GM18870 (cell line): ENCODE measurements around the gene JPH3.
"Not testable (repeated sequence)": the region's sequence is repeated elsewhere in the genome, so short reads cannot be mapped to it uniquely, and the experiment has no call there.

ENCODE experiments used
- ATAC-seq: cut with Tn5 transposase; IDR thresholded peaks from one replicate; pipeline ENCODE4 v1.9.1; 2021; ENCODE audit warnings: moderate library complexity; ENCODE audit not compliant: unreplicated experiment

Gene JPH3

DNA sequence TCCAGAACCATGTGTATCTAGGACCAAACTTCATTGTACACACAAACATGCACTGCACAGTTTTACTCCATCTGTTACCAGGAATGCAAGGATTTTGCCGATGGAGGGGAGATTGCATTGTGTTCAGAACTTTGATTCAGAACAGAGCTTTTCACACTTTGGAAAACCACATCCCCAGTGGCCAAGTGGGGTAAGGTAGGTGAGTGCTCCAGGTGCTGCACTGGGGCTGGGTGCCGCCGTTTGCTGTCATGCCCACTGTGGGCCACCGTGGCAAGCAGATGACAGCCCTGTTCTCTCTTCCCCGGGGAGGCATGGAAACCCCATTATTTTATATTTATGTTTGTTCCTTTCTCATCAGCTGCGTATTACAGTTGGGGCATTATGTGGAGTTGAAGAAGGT lies 29.3 kb upstream of the JPH3 start:
- ATAC-seq, result no peak

DNA sequence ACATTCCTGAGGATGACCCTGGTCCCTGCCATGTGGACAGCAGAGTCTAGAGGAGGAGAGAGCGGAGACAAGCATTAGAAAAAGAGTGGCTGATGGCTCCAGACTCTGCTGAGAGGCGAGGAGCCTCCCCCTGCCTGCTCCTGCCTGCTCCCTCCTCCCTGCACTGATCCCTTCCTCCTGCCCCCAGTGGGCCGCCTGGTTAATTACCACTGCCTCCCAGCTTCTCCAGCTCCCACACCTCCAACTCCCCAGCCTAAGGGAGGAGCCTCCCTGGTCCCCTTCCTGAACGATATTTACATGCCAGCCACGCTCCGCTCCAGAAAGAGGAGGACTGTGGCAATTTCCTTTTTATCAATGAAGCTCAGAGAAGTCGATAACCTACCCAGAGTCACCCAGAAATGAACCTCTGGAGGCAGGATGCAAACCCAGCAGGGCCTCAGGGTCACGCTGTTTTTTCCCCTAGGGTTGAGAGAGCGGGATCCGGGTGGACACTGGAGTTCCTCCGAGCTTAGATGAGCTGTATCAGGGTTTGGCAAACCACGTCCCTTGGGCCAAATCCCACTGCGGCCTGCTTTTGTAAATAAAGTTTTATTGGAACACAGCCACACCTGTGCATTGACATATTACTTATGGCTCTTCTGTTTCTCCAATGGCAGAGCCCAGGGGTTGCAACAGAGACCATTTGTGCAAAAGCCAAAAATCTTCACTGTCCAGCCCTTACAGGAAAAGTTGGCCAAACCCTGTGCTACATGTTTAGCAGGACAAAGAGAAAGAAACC lies 27.1 kb upstream of the JPH3 start:
- no peak for ATAC-seq

DNA sequence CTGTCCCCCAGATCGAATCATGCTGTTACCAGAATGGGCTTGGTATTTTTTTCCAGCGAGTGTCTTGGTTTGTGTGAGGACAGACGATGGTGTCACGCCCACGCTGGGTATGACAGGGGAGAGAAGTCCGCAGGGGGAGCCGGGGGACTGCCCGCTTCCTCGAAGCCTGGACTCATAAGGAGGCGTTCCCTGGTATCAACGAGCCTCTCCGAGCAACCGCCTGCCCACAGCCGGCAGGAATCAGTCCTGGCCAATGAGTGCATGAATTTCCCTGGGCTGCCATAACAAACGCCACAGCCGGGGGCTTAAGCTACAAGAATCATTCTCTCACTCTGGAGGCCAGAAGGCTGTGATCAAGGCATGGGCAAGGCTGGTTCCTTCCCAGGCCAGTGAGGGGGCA lies 26.1 kb upstream of the JPH3 start:
- ATAC-seq, result no peak

GRCh38 chr16:87578142-87578930 lies 24.0 kb upstream of the JPH3 start:
- ATAC-seq, result not testable (repeated sequence)

GRCh38 chr16:87579691-87580090 lies 22.6 kb upstream of the JPH3 start:
- no peak for ATAC-seq

DNA sequence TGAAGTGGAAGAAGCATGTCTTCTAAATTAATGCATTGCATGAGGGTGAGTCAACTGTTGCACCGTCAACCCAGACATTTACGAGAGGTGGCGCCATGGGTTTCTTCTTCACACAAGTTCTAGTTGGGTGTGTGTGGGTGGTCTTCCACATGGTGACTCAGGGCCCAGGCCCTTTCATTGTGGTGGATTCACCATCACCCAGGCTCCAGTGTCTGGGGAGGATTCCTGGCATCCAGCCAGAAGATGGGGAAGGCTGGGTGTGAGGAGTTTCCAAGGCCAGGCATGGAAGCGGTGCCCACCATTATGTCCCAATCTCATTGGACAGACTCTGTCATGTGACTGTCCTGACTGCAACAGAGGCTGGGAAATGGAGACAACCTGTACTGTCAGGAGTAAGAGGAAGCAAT lies 21.4 kb upstream of the JPH3 start:
- ATAC-seq, result no peak

DNA sequence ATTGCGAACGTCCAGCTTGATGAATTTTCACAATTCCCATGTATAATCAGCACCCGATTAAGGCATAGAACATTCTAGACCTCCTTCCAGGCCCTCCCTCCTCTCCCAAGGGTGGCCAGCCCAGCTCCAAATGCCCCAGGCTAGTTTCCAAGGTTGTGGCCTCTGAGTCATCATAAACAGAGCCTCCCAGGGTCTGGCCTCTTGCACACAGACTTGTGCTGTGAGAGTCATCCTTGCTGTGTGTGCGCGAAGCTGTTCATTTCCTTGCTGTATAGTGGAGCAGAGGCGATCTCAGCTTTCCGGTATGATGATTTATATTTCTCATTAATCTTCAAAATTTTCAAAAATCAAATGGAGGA lies 20.5 kb upstream of the JPH3 start:
- ATAC-seq, result no peak

DNA sequence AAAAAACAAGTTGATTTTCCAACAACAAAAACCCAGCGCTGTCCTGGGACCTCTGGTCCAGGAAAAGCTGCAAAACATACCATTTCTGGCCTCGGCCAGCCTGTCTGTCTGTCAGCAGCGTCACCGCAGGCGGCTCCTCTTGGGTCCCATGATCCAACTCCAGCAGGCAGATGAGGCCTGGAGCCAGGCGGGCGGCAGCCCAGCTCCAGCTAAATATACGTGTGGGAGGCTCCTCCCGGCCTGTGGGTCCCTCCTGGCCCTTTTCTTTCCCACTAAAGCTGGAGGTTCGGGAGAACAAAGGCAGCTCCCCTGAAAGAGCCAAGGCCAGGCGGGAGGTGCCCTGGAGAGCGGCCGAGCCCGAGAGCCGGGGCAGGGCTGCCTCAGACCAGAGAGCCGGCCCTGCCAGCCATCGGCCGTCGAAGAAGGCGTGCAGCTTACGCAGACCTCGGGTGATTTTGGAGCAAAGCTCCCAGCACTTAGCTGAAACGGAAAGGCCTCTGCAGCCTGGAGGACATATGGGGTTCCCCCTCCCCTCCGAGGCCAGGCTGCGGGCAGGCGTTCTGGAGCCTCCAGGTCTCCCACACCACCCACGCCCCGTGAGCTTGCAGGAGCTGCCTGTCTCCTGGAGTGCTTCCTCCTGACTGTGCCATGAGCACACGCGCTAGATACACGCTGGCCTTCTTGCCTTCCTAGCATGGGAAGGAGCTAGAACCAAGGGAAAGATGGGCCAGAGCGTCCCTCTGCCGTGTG lies 19.9 kb upstream of the JPH3 start:
- ATAC-seq, result no peak

DNA sequence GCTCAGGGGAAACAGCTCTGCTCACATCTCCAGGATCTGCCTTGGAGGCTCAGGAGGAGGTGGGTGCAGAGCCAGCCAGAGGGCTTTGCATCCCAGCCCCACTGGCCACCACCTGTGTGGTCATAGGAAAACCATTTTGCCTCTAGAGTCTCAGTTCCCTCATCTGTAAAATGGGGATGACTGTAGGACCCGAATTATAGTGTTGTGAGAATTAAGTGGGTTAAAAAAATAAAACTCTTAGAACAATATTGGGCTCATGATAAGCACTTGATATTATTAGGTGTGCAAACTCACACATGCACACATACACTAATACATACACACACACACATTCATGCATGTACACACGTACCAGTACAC lies 19.4 kb upstream of the JPH3 start:
- no peak for ATAC-seq

DNA sequence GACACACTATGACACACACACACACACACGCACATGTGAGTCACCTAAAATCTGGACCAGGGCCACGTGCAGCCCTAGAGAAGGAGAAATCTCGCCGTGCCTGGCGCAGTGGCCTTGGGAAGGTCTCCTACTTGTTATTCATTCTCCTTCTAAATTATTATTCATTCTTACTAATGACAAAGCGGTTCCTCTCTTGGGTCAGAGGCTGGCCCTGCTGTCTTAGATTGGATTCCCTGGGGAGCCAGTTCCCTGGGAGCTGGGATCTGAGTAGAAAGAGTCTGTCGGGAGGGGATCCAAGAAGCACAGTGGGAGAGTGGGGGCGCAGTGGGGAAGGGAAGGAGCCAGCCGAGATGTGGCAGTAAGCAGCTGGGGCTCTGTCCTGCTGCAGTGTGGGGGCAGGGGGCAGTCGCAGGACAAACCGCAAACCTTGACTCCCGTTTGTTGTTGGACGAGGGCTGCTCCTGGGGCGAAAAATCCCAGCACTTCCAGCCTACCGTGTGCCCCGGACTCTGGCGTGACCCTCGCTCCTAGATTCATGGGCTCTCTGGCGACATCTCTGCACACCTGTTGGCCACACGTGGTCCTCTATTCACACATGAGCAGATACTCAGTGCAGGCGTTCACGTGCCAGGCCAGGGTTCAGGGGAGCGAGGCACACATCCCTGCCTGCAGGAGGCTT lies 18.7 kb upstream of the JPH3 start:
- ATAC-seq, result no peak

GRCh38 chr16:87584271-87584670 lies 18.0 kb upstream of the JPH3 start:
- no peak for ATAC-seq

DNA sequence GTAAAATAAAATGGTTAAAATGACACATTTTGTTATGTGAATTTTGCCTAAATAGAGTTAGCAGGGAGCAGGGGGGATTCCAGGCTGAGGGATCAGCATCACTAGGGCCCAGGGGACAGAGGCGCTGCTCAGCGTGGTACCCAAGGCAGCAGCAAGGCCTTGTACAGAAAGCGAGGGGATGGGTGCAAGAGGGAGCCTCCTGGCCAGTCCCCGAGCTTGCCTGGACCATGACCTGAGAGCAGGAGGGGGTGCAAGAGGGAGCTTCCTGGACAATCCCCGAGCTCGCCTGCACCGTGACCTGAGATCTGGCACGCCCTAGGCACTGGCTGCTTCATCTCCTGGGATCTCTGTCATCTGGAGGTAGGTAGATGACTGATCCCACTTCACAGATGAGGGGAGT lies 17.3 kb upstream of the JPH3 start:
- ATAC-seq, result no peak

DNA sequence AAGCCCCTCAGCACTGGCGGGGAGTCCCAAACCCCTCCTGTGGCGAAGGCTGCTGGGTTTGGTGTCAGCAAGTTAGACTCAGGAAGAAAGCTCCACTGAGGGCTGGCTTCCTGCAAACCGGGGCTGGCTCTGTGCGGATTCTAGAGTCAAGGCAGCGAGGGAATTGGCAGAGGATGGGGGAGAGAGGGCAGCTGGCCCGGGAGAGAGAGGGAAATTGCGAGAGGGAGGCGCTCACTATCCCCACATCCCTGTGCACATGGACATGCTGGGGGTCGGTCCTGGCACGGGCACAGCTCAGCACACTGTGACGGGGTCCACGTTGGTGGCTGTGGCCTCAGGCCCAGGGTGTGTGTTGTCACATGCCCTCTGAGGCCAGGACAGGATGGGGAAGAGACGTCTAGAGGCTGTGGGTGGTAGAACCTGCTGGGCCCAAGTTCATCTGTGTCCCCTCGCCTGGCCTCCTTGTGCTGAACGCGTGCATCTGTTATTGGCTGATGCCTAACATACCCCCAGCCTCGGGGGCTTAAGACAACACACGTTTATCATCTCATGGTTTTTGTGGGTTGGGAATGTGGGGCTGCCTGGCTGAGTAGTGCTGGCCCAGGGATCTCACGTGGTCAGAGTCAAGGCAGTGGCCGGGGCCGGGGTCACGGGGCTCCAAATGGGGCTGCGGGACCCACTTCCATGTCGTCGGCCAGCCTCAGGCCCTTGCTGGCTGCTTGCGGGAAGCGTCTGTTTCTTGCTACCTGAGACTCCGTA lies 16.7 kb upstream of the JPH3 start:
- ATAC-seq, result no peak

GRCh38 chr16:87586201-87586782 lies 16.0 kb upstream of the JPH3 start:
- no peak for ATAC-seq

- ATAC-seq, result no peak
Measured at GRCh38 chr16:87587636-87588035, 14.7 kb upstream of the JPH3 start.

- no peak for ATAC-seq
Measured at GRCh38 chr16:87592018-87592712, 10.1 kb upstream of the JPH3 start.

- no peak for ATAC-seq
Measured at GRCh38 chr16:87593710-87594258, 8.5 kb upstream of the JPH3 start.

DNA sequence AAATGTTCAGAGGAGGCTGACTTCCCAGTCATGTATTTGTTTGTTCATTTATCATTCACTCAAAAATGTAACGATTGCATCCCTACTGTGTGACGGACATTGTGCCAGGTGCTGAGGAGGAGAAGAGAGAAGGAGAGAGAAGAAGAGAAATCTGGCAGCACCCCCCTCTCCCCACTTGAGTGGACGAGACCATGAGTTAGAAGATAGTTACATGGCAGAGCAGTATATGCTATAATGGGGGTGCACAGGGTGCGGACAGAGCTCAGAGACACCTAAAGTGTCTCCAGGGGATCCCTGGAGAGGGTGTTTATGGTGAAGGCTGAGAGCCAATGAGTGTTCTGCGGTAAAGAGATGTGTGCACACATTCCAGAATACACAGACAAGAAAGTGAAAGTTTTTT lies 6.6 kb upstream of the JPH3 start:
- ATAC-seq, result no peak

DNA sequence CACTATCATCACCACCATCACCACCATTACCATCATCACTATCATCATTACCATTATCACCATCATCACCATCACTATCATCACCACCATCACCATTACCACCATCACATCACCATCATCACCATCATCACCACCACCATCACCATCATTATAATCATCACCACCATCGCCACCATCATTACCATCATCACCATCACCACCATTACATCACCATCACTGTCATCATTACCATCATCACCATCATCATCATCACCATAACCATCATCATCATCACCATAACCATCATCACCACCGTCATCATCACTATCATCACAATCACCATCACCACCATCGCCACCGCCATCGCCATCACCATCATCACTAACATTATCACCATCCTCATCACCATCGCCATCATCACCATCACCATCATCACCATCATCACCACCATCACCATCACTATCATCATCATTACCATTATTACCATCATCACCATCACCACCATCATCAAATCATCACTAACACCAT lies 4.9 kb upstream of the JPH3 start:
- ATAC-seq, result no peak
